Measurements from ENCODE around the gene SYTL3. TPM values are rescaled to one million over a fixed set of nuclear protein-coding genes. Genes with fewer than 3 reads are reported as not detected.

The SYTL3 gene
- total RNA-seq, 1 experiment from 2014 or later, result 0.28 TPM

GRCh38 chr6:158770533-158771330 is 120.9 kb downstream of the SYTL3 start:
- ChIA-PET POLR2A (interaction anchor here (1.4 kb wide), 1 partner anchor 10 kb away, joined by 3 read pairs; no protein-coding TSS in a partner anchor), CTCF (interaction anchor here (0.8 to 1.0 kb wide), 2 partner anchors 52 to 90 kb away, joined by 3 to 6 read pairs; no protein-coding TSS in a partner anchor)
- H3K36me3 Mint-ChIP-seq, result peaks cover 93% of the 10 kb centered on the region
- peak overlapping the region; percentile 70 for H3K27ac Mint-ChIP-seq
- no peak overlapping the region for H3K4me3 Mint-ChIP-seq
- no peak for TF ChIP-seq ATF1 (CRISPR knock-in tag; IDR thresholded peaks at IDR 0.05)
- no peak for TF ChIP-seq SOX15 (CRISPR knock-in tag; IDR thresholded peaks at IDR 0.05)
- TF ChIP-seq ZNF121 (CRISPR knock-in tag; IDR thresholded peaks at IDR 0.05), result no peak
- TF ChIP-seq CBFB (CRISPR knock-in tag; IDR thresholded peaks at IDR 0.05; ENCODE audit: low read depth), result no peak
- TF ChIP-seq SP1 (CRISPR knock-in tag; conservative IDR thresholded peaks at IDR 0.05), result no peak
- TF ChIP-seq TEAD4 (CRISPR knock-in tag; IDR thresholded peaks at IDR 0.05), result no peak
- no peak for TF ChIP-seq ZNF425 (CRISPR knock-in tag; conservative IDR thresholded peaks at IDR 0.05)
- TF ChIP-seq ZBTB43 (CRISPR knock-in tag; IDR thresholded peaks at IDR 0.05), result no peak
- no peak for TF ChIP-seq ZNF232 (CRISPR knock-in tag; IDR thresholded peaks at IDR 0.05)
- TF ChIP-seq, protein P1, sequence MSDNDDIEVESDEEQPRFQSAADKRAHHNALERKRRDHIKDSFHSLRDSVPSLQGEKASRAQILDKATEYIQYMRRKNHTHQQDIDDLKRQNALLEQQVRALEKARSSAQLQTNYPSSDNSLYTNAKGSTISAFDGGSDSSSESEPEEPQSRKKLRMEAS (CRISPR knock-in tag; IDR thresholded peaks at IDR 0.05), result no peak
- no peak for TF ChIP-seq OVOL2 (CRISPR knock-in tag; IDR thresholded peaks at IDR 0.05; ENCODE audit: borderline replicate concordance)
- TF ChIP-seq AFF4 (CRISPR knock-in tag; IDR thresholded peaks at IDR 0.05; ENCODE audit: borderline replicate concordance), result no peak
- TF ChIP-seq, protein P2, sequence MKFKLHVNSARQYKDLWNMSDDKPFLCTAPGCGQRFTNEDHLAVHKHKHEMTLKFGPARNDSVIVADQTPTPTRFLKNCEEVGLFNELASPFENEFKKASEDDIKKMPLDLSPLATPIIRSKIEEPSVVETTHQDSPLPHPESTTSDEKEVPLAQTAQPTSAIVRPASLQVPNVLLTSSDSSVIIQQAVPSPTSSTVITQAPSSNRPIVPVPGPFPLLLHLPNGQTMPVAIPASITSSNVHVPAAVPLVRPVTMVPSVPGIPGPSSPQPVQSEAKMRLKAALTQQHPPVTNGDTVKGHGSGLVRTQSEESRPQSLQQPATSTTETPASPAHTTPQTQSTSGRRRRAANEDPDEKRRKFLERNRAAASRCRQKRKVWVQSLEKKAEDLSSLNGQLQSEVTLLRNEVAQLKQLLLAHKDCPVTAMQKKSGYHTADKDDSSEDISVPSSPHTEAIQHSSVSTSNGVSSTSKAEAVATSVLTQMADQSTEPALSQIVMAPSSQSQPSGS (CRISPR knock-in tag; IDR thresholded peaks at IDR 0.05; ENCODE audit: borderline replicate concordance, low read depth), result no peak
- no peak for TF ChIP-seq MXD4 (CRISPR knock-in tag; IDR thresholded peaks at IDR 0.05; ENCODE audit: borderline replicate concordance)
- no peak for TF ChIP-seq FOXP1 (CRISPR knock-in tag; IDR thresholded peaks at IDR 0.05; ENCODE audit: borderline replicate concordance)
- DNase-seq (ENCODE audit: low spot score) (no peak), ATAC-seq (no peak)
- peaks cover 15% of the 10 kb centered on the region for H3K4me1 Mint-ChIP-seq
- no peaks in the 10 kb centered on the region for H3K27me3 Mint-ChIP-seq (ENCODE audit: low read depth)
- H3K9me3 Mint-ChIP-seq, result no peaks in the 10 kb centered on the region

All from WTC11 (cell line).